Inflammatory macrophage treated with lipopolysaccharide for 4 hours (primary cell): ENCODE data around the gene LECT2.

Source experiments
- DNase-seq: peaks from one replicate; pipeline ENCODE4 v3.0.0-alpha.2; 2020

The LECT2 gene

GRCh38 chr5:135954899-135955298, at the start of gene LECT2:
Gene LECT2, minus strand, starts transcription at chr5:135954983. Its CDS starts 150 bp downstream, at chr5:135954833.
- no peak for DNase-seq

- DNase-seq = peak; percentile 29
Observed at GRCh38 chr5:136004436-136004835, 49.7 kb upstream of the LECT2 start.

GRCh38 chr5:136001466-136001981, 46.7 kb upstream of the LECT2 start:
- no peak for DNase-seq

GRCh38 chr5:136000932-136001331, 46.1 kb upstream of the LECT2 start:
- peak; percentile 62 for DNase-seq

GRCh38 chr5:136000147-136000546, 45.4 kb upstream of the LECT2 start:
- no peak for DNase-seq

- peak; percentile 92 for DNase-seq
Observed at GRCh38 chr5:135999406-136000139, 44.8 kb upstream of the LECT2 start.

GRCh38 chr5:135998889-135999288, 44.1 kb upstream of the LECT2 start:
- DNase-seq = no peak

- DNase-seq = no peak
Observed at GRCh38 chr5:135997673-135998335, 43.0 kb upstream of the LECT2 start.

GRCh38 chr5:135996611-135997010, 41.8 kb upstream of the LECT2 start:
- DNase-seq = peak; percentile 51

- no peak for DNase-seq
Observed at GRCh38 chr5:135995976-135996375, 41.2 kb upstream of the LECT2 start.

- DNase-seq = no peak
Observed at GRCh38 chr5:135993880-135994636, 39.3 kb upstream of the LECT2 start.

GRCh38 chr5:135993335-135993879, 38.6 kb upstream of the LECT2 start:
- DNase-seq = no peak

- no peak for DNase-seq
Observed at GRCh38 chr5:135991429-135991828, 36.6 kb upstream of the LECT2 start.

GRCh38 chr5:135990528-135991255, 35.9 kb upstream of the LECT2 start:
- DNase-seq = peak; percentile 37

- DNase-seq = no peak
Observed at GRCh38 chr5:135989686-135990085, 34.9 kb upstream of the LECT2 start.

- DNase-seq = no peak
Observed at GRCh38 chr5:135988546-135988945, 33.8 kb upstream of the LECT2 start.

- no peak for DNase-seq
Observed at GRCh38 chr5:135986891-135987401, 32.2 kb upstream of the LECT2 start.

GRCh38 chr5:135986401-135986800, 31.6 kb upstream of the LECT2 start:
- no peak for DNase-seq

GRCh38 chr5:135985951-135986350, 31.2 kb upstream of the LECT2 start:
- DNase-seq = no peak

GRCh38 chr5:135980620-135981019, 25.8 kb upstream of the LECT2 start:
- DNase-seq = no peak

GRCh38 chr5:135979510-135979909, 24.7 kb upstream of the LECT2 start:
- no peak for DNase-seq

- no peak for DNase-seq
Observed at GRCh38 chr5:135978993-135979392, 24.2 kb upstream of the LECT2 start.
